NCI-H510A (cell line): ENCODE measurements around the gene SMIM24.

Experiments used
- DNase-seq: peaks from one replicate; lab custom pipeline; 2025; lab: John Stamatoyannopoulos, UW

SMIM24 gene

GRCh38 chr19:3474010-3474409 is 6.3 kb downstream of the SMIM24 start:
- no peak for DNase-seq

GRCh38 chr19:3471954-3472655 is 8.2 kb downstream of the SMIM24 start:
- no peak for DNase-seq

GRCh38 chr19:3470500-3471128 is 9.7 kb downstream of the SMIM24 start:
- DNase-seq = no peak

GRCh38 chr19:3469638-3470499 is 10.5 kb downstream of the SMIM24 start:
- no peak for DNase-seq

GRCh38 chr19:3468211-3468610 is 12.1 kb downstream of the SMIM24 start:
- DNase-seq = no peak

- DNase-seq = no peak
These were observed 12.7 kb downstream of the SMIM24 start for GRCh38 chr19:3467437-3468198.

- DNase-seq = no peak
These were observed 13.7 kb downstream of the SMIM24 start for GRCh38 chr19:3466635-3467034.

GRCh38 chr19:3465552-3465951 is 14.8 kb downstream of the SMIM24 start:
- no peak for DNase-seq

GRCh38 chr19:3464587-3465235 is 15.6 kb downstream of the SMIM24 start:
- DNase-seq = no peak

GRCh38 chr19:3463714-3464586 is 16.4 kb downstream of the SMIM24 start:
- DNase-seq = no peak

- no peak for DNase-seq
These were observed 17.2 kb downstream of the SMIM24 start for GRCh38 chr19:3462991-3463713.

GRCh38 chr19:3459965-3460582 is 20.3 kb downstream of the SMIM24 start:
- no peak for DNase-seq

GRCh38 chr19:3459089-3459881 is 21.0 kb downstream of the SMIM24 start:
- DNase-seq = no peak

GRCh38 chr19:3458229-3459088 is 21.9 kb downstream of the SMIM24 start:
- DNase-seq = no peak

- DNase-seq = no peak
These were observed 22.6 kb downstream of the SMIM24 start for GRCh38 chr19:3457528-3458228.

GRCh38 chr19:3456925-3457527 is 23.3 kb downstream of the SMIM24 start:
- DNase-seq = no peak
